ENCODE measurements around the gene TJP3. TPM values are rescaled to one million over a fixed set of nuclear protein-coding genes. Genes with fewer than 3 reads are reported as not detected.

TJP3 gene
- polyA plus RNA-seq, 1 donor from 2014 or later: 0.15 TPM

- TF ChIP-seq REST (IDR thresholded peaks at IDR 0.05; ENCODE audit: borderline replicate concordance) (no peak), MXI1 (conservative IDR thresholded peaks at IDR 0.05; ENCODE audit: poor library complexity, severe bottlenecking) (no peak), SMC3 (conservative IDR thresholded peaks at IDR 0.05; ENCODE audit: poor library complexity) (no peak), RAD21 (conservative IDR thresholded peaks at IDR 0.05) (no peak), EP300 (conservative IDR thresholded peaks at IDR 0.05; ENCODE audit: poor library complexity, severe bottlenecking) (no peak), POLR2AphosphoS5 (IDR thresholded peaks at IDR 0.05) (no peak), EZH2 (IDR thresholded peaks at IDR 0.05; ENCODE audit: borderline replicate concordance, insufficient read depth, low read length, poor library complexity, severe bottlenecking) (no peak)
- no peaks in the 10 kb centered on the region for H3F3A ChIP-seq (ENCODE audit: insufficient read depth, low read length, poor library complexity, severe bottlenecking)
- H3K27me3 ChIP-seq (ENCODE audit: insufficient read depth, low read depth, low read length): no peaks in the 10 kb centered on the region
- H3K9me2 ChIP-seq (ENCODE audit: insufficient read depth, low read length): no peaks in the 10 kb centered on the region
- no peaks in the 10 kb centered on the region for H3K9me3 ChIP-seq (ENCODE audit: low read length)
- H3K9ac ChIP-seq (ENCODE audit: low read length): no peak overlapping the region
- no peak overlapping the region for H2AFZ ChIP-seq (ENCODE audit: low read depth, low read length)
- H3K4me2 ChIP-seq (ENCODE audit: low read length): no peak overlapping the region
- no peak overlapping the region for H3K4me3 ChIP-seq (ENCODE audit: low read length)
- H4K20me1 ChIP-seq (ENCODE audit: insufficient read depth): no peaks in the 10 kb centered on the region
- H3K79me2 ChIP-seq (replicated peaks; ENCODE audit: insufficient read depth, low read length): no peaks in the 10 kb centered on the region
- no peak overlapping the region for H3K27ac ChIP-seq (ENCODE audit: low read length)
- no peaks in the 10 kb centered on the region for H3K36me3 ChIP-seq (ENCODE audit: insufficient read depth, low read length)
Observed at GRCh38 chr19:3730457-3730958, 22.3 kb downstream of the TJP3 start.

- Histone ChIP-seq H3K9me2 (ENCODE audit: insufficient read depth, low read length) (no peaks in the 10 kb centered on the region), H3F3A (ENCODE audit: insufficient read depth, low read length, poor library complexity, severe bottlenecking) (no peaks in the 10 kb centered on the region), H3K9ac (ENCODE audit: low read length) (no peak overlapping the region), H4K20me1 (ENCODE audit: insufficient read depth) (no peaks in the 10 kb centered on the region), H3K4me3 (ENCODE audit: low read length) (no peak overlapping the region), H3K36me3 (ENCODE audit: insufficient read depth, low read length) (no peaks in the 10 kb centered on the region), H2AFZ (ENCODE audit: low read depth, low read length) (no peak overlapping the region), H3K27ac (ENCODE audit: low read length) (no peak overlapping the region), H3K79me2 (replicated peaks; ENCODE audit: insufficient read depth, low read length) (no peaks in the 10 kb centered on the region), H3K4me2 (ENCODE audit: low read length) (no peak overlapping the region), H3K27me3 (ENCODE audit: insufficient read depth, low read depth, low read length) (no peaks in the 10 kb centered on the region), H3K9me3 (ENCODE audit: low read length) (no peaks in the 10 kb centered on the region)
- no peak for TF ChIP-seq EP300 (conservative IDR thresholded peaks at IDR 0.05; ENCODE audit: poor library complexity, severe bottlenecking)
- no peak for TF ChIP-seq SMC3 (conservative IDR thresholded peaks at IDR 0.05; ENCODE audit: poor library complexity)
- no peak for TF ChIP-seq REST (IDR thresholded peaks at IDR 0.05; ENCODE audit: borderline replicate concordance)
- no peak for TF ChIP-seq MXI1 (conservative IDR thresholded peaks at IDR 0.05; ENCODE audit: poor library complexity, severe bottlenecking)
- no peak for TF ChIP-seq RAD21 (conservative IDR thresholded peaks at IDR 0.05)
- no peak for TF ChIP-seq CTCF (IDR thresholded peaks at IDR 0.05; ENCODE audit: poor library complexity, severe bottlenecking)
- no peak for TF ChIP-seq TAF1 (IDR thresholded peaks at IDR 0.05; ENCODE audit: low read depth)
- no peak for TF ChIP-seq EZH2 (IDR thresholded peaks at IDR 0.05; ENCODE audit: borderline replicate concordance, insufficient read depth, low read length, poor library complexity, severe bottlenecking)
- TF ChIP-seq POLR2AphosphoS5 (IDR thresholded peaks at IDR 0.05): no peak
Observed at GRCh38 chr19:3732108-3732507, 23.9 kb downstream of the TJP3 start.

Measured in neural cell (in vitro differentiated cells).